Mammary epithelial cell (primary cell): ENCODE data around the gene CUTA.

Source experiments
- CTCF ChIP-seq, 2 donors: IDR thresholded peaks in 1 of 2; conservative IDR thresholded peaks in 1 of 2; 2 replicates each; pipeline ENCODE4 v1.5.1; 2011 to 2012; ENCODE audit warnings: inconsistent platforms in 2 of 2, low read length in 2 of 2, mild to moderate bottlenecking in 2 of 2, control low read depth in 1 of 2, low read depth in 1 of 2; ENCODE audit not compliant: insufficient read depth in 1 of 2; ENCODE audit errors: extremely low read depth in 1 of 2
- EZH2 ChIP-seq: IDR thresholded peaks from 2 replicates; pipeline ENCODE4 v1.6.1; 2012; ENCODE audit warnings: low read length, inconsistent platforms, borderline replicate concordance

GRCh38 chr6:33380272-33380981 is 37.5 kb downstream of the CUTA start:
- TF ChIP-seq CTCF (conservative IDR thresholded peaks at IDR 0.05 in 1 of 2, IDR thresholded peaks at IDR 0.05 in 1 of 2; ENCODE audit: extremely low read depth in 1 of 2, insufficient read depth in 1 of 2, low read depth in 1 of 2, low read length in 2 of 2) (no peak), EZH2 (no peak)
